ENCODE measurements around the gene CAND1.

The CAND1 gene

GRCh38 chr12:67348683-67349082, 79.5 kb downstream of the CAND1 start:
- Histone ChIP-seq H2AFZ (ENCODE audit: low read length) (no peak overlapping the region), H4K20me1 (ENCODE audit: insufficient read depth, low read length) (no peaks in the 10 kb centered on the region), H3K4me3 (ENCODE audit: low read depth, low read length, poor library complexity, severe bottlenecking) (no peak overlapping the region), H3K9me3 (ENCODE audit: low read length) (no peaks in the 10 kb centered on the region), H3K9ac (ENCODE audit: low read length) (no peak overlapping the region), H3F3A (ENCODE audit: insufficient read depth, low read length) (no peaks in the 10 kb centered on the region), H3K4me2 (ENCODE audit: low read length) (no peak overlapping the region), H3K27me3 (ENCODE audit: insufficient read depth, low read length) (no peaks in the 10 kb centered on the region), H3K79me2 (ENCODE audit: insufficient read depth, low read length) (no peaks in the 10 kb centered on the region), H3K36me3 (ENCODE audit: insufficient read depth, low read length) (no peaks in the 10 kb centered on the region), H3K9me2 (ENCODE audit: low read depth, low read length) (no peaks in the 10 kb centered on the region), H3K4me1 (ENCODE audit: insufficient read depth, low read length, severe bottlenecking) (no peaks in the 10 kb centered on the region), H3K27ac (ENCODE audit: low read depth, low read length, poor library complexity, severe bottlenecking) (no peak overlapping the region)
- TF ChIP-seq, protein P1, sequence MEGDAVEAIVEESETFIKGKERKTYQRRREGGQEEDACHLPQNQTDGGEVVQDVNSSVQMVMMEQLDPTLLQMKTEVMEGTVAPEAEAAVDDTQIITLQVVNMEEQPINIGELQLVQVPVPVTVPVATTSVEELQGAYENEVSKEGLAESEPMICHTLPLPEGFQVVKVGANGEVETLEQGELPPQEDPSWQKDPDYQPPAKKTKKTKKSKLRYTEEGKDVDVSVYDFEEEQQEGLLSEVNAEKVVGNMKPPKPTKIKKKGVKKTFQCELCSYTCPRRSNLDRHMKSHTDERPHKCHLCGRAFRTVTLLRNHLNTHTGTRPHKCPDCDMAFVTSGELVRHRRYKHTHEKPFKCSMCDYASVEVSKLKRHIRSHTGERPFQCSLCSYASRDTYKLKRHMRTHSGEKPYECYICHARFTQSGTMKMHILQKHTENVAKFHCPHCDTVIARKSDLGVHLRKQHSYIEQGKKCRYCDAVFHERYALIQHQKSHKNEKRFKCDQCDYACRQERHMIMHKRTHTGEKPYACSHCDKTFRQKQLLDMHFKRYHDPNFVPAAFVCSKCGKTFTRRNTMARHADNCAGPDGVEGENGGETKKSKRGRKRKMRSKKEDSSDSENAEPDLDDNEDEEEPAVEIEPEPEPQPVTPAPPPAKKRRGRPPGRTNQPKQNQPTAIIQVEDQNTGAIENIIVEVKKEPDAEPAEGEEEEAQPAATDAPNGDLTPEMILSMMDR (IDR thresholded peaks at IDR 0.05; ENCODE audit: low read length) = no peak
- no peak for TF ChIP-seq EZH2 (IDR thresholded peaks at IDR 0.05; ENCODE audit: borderline replicate concordance, low read length)

- no peaks in the 10 kb centered on the region for H3K36me3 ChIP-seq (ENCODE audit: insufficient read depth, low read length)
These were observed 83.5 kb downstream of the CAND1 start for GRCh38 chr12:67352682-67353081.

DNA sequence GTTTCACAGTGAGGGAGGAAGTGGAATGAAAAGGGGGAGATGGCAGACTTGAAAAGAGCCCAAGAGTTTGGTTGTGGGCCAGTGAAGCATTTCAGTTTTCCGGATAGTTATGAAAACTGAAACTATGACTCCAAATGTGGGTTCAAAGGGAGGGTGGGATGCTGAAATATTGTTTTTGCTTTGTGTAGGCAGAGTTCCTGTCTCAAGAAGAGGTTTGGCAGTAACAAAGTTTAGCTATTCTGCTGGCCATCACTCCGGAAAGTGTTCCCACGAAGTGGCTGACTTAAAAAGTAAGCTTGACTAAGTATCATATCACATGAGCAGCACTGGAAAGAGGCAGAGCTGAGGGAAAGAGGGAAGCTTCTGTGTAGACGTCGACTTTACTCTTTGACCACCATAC, 85.2 kb downstream of the CAND1 start:
- H3K9me3 ChIP-seq (ENCODE audit: low read length) = no peaks in the 10 kb centered on the region
- H3K9ac ChIP-seq (ENCODE audit: low read length) = no peak overlapping the region
- no peaks in the 10 kb centered on the region for H4K20me1 ChIP-seq (ENCODE audit: insufficient read depth, low read length)
- no peaks in the 10 kb centered on the region for H3K36me3 ChIP-seq (ENCODE audit: insufficient read depth, low read length)
- no peaks in the 10 kb centered on the region for H3F3A ChIP-seq (ENCODE audit: insufficient read depth, low read length)
- H3K4me3 ChIP-seq (ENCODE audit: low read depth, low read length, poor library complexity, severe bottlenecking) = no peak overlapping the region
- no peaks in the 10 kb centered on the region for H3K27me3 ChIP-seq (ENCODE audit: insufficient read depth, low read length)
- H3K9me2 ChIP-seq (ENCODE audit: low read depth, low read length) = no peaks in the 10 kb centered on the region
- H3K79me2 ChIP-seq (ENCODE audit: insufficient read depth, low read length) = no peaks in the 10 kb centered on the region
- no peak overlapping the region for H2AFZ ChIP-seq (ENCODE audit: low read length)
- no peak for TF ChIP-seq EZH2 (IDR thresholded peaks at IDR 0.05; ENCODE audit: borderline replicate concordance, low read length)
- TF ChIP-seq, protein P1 (IDR thresholded peaks at IDR 0.05; ENCODE audit: low read length) = no peak
- H3K4me1 ChIP-seq (ENCODE audit: insufficient read depth, low read length, severe bottlenecking) = no peaks in the 10 kb centered on the region
- H3K27ac ChIP-seq (ENCODE audit: low read depth, low read length, poor library complexity, severe bottlenecking) = no peak overlapping the region
- no peak overlapping the region for H3K4me2 ChIP-seq (ENCODE audit: low read length)

More at GRCh38 chr12:67352682-67353081, 83.5 kb downstream of the CAND1 start:
- no peak overlapping the region for H3K4me2 ChIP-seq (ENCODE audit: low read length)
- no peaks in the 10 kb centered on the region for H3K9me3 ChIP-seq (ENCODE audit: low read length)
- H3F3A ChIP-seq (ENCODE audit: insufficient read depth, low read length) = no peaks in the 10 kb centered on the region
- no peak overlapping the region for H3K4me3 ChIP-seq (ENCODE audit: low read depth, low read length, poor library complexity, severe bottlenecking)
- no peak overlapping the region for H3K27ac ChIP-seq (ENCODE audit: low read depth, low read length, poor library complexity, severe bottlenecking)
- no peaks in the 10 kb centered on the region for H3K27me3 ChIP-seq (ENCODE audit: insufficient read depth, low read length)
- TF ChIP-seq EZH2 (IDR thresholded peaks at IDR 0.05; ENCODE audit: borderline replicate concordance, low read length) = no peak
- H3K9ac ChIP-seq (ENCODE audit: low read length) = no peak overlapping the region
- no peaks in the 10 kb centered on the region for H4K20me1 ChIP-seq (ENCODE audit: insufficient read depth, low read length)
- no peak overlapping the region for H2AFZ ChIP-seq (ENCODE audit: low read length)
- H3K79me2 ChIP-seq (ENCODE audit: insufficient read depth, low read length) = no peaks in the 10 kb centered on the region
- H3K9me2 ChIP-seq (ENCODE audit: low read depth, low read length) = no peaks in the 10 kb centered on the region
- H3K4me1 ChIP-seq (ENCODE audit: insufficient read depth, low read length, severe bottlenecking) = no peaks in the 10 kb centered on the region

- Histone ChIP-seq H4K20me1 (ENCODE audit: insufficient read depth, low read length) (no peaks in the 10 kb centered on the region), H3K4me3 (ENCODE audit: low read depth, low read length, poor library complexity, severe bottlenecking) (no peak overlapping the region), H3K9me3 (ENCODE audit: low read length) (no peaks in the 10 kb centered on the region), H3K27me3 (ENCODE audit: insufficient read depth, low read length) (no peaks in the 10 kb centered on the region), H3K27ac (ENCODE audit: low read depth, low read length, poor library complexity, severe bottlenecking) (no peak overlapping the region), H3K4me1 (ENCODE audit: insufficient read depth, low read length, severe bottlenecking) (no peaks in the 10 kb centered on the region), H3K36me3 (ENCODE audit: insufficient read depth, low read length) (no peaks in the 10 kb centered on the region), H3F3A (ENCODE audit: insufficient read depth, low read length) (no peaks in the 10 kb centered on the region), H3K9me2 (ENCODE audit: low read depth, low read length) (no peaks in the 10 kb centered on the region), H3K4me2 (ENCODE audit: low read length) (no peak overlapping the region), H2AFZ (ENCODE audit: low read length) (no peak overlapping the region), H3K79me2 (ENCODE audit: insufficient read depth, low read length) (no peaks in the 10 kb centered on the region), H3K9ac (ENCODE audit: low read length) (no peak overlapping the region)
- no peak for TF ChIP-seq EZH2 (IDR thresholded peaks at IDR 0.05; ENCODE audit: borderline replicate concordance, low read length)
- TF ChIP-seq, protein P1 (IDR thresholded peaks at IDR 0.05; ENCODE audit: low read length) = no peak
These were observed 85.8 kb downstream of the CAND1 start for GRCh38 chr12:67354966-67355365.

Data from OCI-LY1 (cell line).